Neuron (in vitro differentiated cells): ENCODE results near the gene SLC25A48.

Experiments used
- H2AFZ ChIP-seq: one replicate; pipeline ENCODE4 v1.6.1; 2013; ENCODE audit warnings: low read depth, mild to moderate bottlenecking, inconsistent platforms, low read length, moderate library complexity
- H3K27me3 ChIP-seq: one replicate; pipeline ENCODE4 v1.6.1; 2013; ENCODE audit warnings: low read length; ENCODE audit not compliant: insufficient read depth
- H3K36me3 ChIP-seq: one replicate; pipeline ENCODE4 v1.6.1; 2013; ENCODE audit warnings: low read length; ENCODE audit not compliant: insufficient read depth
- H3K4me1 ChIP-seq: one replicate; pipeline ENCODE4 v1.6.1; 2013; ENCODE audit warnings: low read length; ENCODE audit not compliant: insufficient read depth
- H3K4me3 ChIP-seq: 2 replicates; pipeline ENCODE4 v1.5.1; 2013; ENCODE audit warnings: mild to moderate bottlenecking, low read length, moderate library complexity
- H3K9me3 ChIP-seq: one replicate; pipeline ENCODE4 v1.6.1; 2013; ENCODE audit warnings: low read length

SLC25A48 gene

DNA sequence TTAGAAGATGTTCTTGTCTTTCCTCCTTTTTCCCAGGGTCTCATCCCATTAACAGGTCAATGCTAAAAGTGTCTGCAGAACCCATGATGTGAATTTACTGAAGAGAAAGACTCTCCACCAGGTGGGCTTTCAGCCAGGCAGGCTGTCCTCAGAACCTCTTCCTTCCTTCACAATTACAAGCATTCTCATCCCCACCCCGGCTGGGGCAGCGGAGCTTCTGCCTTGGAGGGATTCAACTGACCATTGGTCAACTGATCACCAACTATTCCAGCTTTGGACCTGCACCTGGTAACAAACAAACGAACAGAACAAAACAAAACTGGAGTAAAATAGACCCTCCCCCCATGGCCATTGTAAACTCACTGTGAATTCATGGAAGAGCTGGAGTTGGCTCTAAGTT, 48.6 kb downstream of the SLC25A48 start:
- no peaks in the 10 kb centered on the region for H3K9me3 ChIP-seq
- no peak overlapping the region for H2AFZ ChIP-seq
- no peaks in the 10 kb centered on the region for H3K36me3 ChIP-seq
- no peak overlapping the region for H3K4me3 ChIP-seq
- no peaks in the 10 kb centered on the region for H3K27me3 ChIP-seq
- H3K4me1 ChIP-seq: no peaks in the 10 kb centered on the region

DNA sequence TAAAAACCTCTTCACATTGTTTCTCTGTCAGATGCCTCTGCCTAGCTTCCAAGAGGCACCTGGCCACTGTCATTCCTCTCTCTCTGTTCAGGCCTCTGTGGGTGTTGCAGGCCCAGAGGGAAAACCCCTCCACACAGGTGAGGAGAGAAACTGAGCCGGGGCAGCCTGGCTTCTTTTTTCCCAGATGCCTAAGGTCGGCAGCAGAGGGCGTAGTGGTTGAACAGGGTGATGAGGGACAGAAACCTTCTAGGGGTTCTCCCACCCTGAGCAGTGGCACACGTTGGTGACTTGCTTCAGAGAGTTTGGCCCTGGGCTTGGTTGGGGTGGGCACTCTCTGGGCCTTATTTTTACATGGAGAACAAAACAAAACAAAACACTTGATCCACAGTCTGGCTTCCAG, 49.0 kb downstream of the SLC25A48 start:
- no peaks in the 10 kb centered on the region for H3K36me3 ChIP-seq
- H3K27me3 ChIP-seq: no peaks in the 10 kb centered on the region
- no peaks in the 10 kb centered on the region for H3K4me1 ChIP-seq
- H3K9me3 ChIP-seq: no peaks in the 10 kb centered on the region
- H2AFZ ChIP-seq: no peak overlapping the region
- no peak overlapping the region for H3K4me3 ChIP-seq

GRCh38 chr5:135885031-135885430, 50.6 kb downstream of the SLC25A48 start:
- H3K27me3 ChIP-seq: peaks cover 4% of the 10 kb centered on the region
- H3K4me1 ChIP-seq: no peaks in the 10 kb centered on the region
- H3K36me3 ChIP-seq: no peaks in the 10 kb centered on the region
- H2AFZ ChIP-seq: no peak overlapping the region
- no peak overlapping the region for H3K4me3 ChIP-seq
- no peaks in the 10 kb centered on the region for H3K9me3 ChIP-seq

DNA sequence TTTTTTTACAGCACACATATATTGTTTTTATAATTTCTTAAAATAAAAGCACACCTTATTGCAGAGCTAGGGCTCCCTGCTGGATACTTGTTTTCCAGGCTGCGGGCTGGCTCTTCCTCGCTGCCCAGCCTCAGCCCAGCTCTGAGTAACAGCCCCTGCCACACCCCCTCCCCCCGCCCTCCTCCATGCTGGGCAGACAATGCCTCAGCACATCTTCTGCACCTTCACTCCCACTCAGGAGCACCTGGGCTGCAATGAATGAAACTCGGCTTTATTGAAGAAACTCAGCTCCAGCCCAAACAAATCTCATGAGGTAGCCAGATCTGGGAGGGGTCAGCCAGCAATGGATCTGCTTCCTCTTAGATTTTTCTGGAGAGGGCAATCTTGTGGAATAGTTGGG, 51.7 kb downstream of the SLC25A48 start:
- Histone ChIP-seq H3K27me3 (peaks cover 4% of the 10 kb centered on the region), H3K4me1 (no peaks in the 10 kb centered on the region), H3K9me3 (no peaks in the 10 kb centered on the region), H3K36me3 (no peaks in the 10 kb centered on the region), H3K4me3 (no peak overlapping the region), H2AFZ (no peak overlapping the region)

DNA sequence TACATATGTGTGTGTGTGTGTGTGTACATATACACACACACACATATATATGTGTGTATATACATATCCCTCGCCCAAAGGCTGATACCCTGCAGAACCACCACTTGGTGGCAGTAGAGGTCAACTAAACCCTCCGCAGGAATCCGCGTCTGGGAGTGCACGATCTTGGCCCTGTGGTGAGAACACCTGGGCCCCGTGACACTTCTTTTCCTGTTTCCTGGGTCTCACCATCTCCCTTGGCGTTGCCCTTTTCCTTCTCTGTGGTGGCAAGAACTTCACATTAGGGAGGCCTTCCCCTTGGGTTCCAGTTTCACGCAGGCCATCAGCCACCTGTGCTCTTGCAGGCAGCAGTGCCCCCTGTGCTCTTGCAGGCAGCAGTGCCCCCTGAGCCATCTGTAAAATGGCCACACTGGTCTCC, 53.0 kb downstream of the SLC25A48 start:
- no peaks in the 10 kb centered on the region for H3K36me3 ChIP-seq
- no peaks in the 10 kb centered on the region for H3K4me1 ChIP-seq
- H3K9me3 ChIP-seq: no peaks in the 10 kb centered on the region
- H3K27me3 ChIP-seq: peaks cover 4% of the 10 kb centered on the region
- no peak overlapping the region for H3K4me3 ChIP-seq
- H2AFZ ChIP-seq: no peak overlapping the region

- H3K9me3 ChIP-seq: no peaks in the 10 kb centered on the region
- no peak overlapping the region for H3K4me3 ChIP-seq
- H3K4me1 ChIP-seq: no peaks in the 10 kb centered on the region
- H3K27me3 ChIP-seq: peaks cover 4% of the 10 kb centered on the region
- no peaks in the 10 kb centered on the region for H3K36me3 ChIP-seq
- no peak overlapping the region for H2AFZ ChIP-seq
Observed at GRCh38 chr5:135887881-135888614, 53.6 kb downstream of the SLC25A48 start.

DNA sequence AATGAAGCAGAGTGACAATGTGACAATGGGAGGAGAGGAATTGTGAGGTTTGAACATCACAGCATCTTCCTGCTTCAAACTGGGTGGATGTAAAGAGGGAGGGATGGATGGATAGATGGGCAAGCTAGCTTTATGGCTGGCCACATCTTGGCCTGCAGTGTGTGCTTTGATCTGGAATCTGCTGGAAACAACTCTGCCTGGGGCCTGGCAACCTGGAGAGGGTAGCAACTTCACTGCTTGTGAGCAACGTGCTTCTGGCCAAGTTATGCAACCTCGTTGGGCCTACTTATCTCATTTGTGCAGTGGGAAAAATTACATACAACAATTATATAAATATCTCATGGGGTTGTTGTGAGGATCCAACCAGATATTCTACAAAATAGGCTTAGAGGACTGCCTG, 55.8 kb downstream of the SLC25A48 start:
- Histone ChIP-seq H3K4me3 (no peak overlapping the region), H3K9me3 (no peaks in the 10 kb centered on the region), H3K27me3 (peaks cover 4% of the 10 kb centered on the region), H3K4me1 (no peaks in the 10 kb centered on the region), H2AFZ (no peak overlapping the region), H3K36me3 (no peaks in the 10 kb centered on the region)

- Histone ChIP-seq H3K36me3 (no peaks in the 10 kb centered on the region), H3K4me3 (no peak overlapping the region), H3K9me3 (no peaks in the 10 kb centered on the region), H3K27me3 (peaks cover 4% of the 10 kb centered on the region), H3K4me1 (no peaks in the 10 kb centered on the region), H2AFZ (no peak overlapping the region)
Observed at GRCh38 chr5:135890867-135891266, 56.4 kb downstream of the SLC25A48 start.

DNA sequence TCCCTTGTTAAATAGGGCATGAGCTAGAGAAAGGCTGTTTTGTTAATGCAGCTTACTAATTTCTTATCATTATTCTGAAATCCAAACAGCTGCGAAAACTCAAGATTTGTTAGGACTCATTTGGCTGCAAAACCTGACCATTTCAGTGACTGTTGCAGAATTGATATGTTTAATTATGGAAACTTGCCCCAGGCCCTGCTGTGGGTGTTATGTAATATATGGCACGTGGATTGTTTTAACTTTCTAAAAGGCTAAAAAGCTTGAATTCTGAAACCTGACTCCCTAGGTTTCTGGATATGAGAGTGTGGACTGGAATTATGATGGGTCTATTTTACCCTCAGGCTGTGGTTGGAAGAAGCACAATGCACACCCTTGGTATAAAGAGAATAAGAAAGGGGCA, 56.8 kb downstream of the SLC25A48 start:
- Histone ChIP-seq H3K4me3 (no peak overlapping the region), H2AFZ (no peak overlapping the region), H3K4me1 (no peaks in the 10 kb centered on the region), H3K36me3 (no peaks in the 10 kb centered on the region), H3K9me3 (no peaks in the 10 kb centered on the region), H3K27me3 (peaks cover 4% of the 10 kb centered on the region)

- Histone ChIP-seq H3K4me1 (no peaks in the 10 kb centered on the region), H3K4me3 (no peak overlapping the region), H3K36me3 (no peaks in the 10 kb centered on the region), H3K9me3 (no peaks in the 10 kb centered on the region), H3K27me3 (peaks cover 4% of the 10 kb centered on the region), H2AFZ (no peak overlapping the region)
Observed at GRCh38 chr5:135891791-135892190, 57.3 kb downstream of the SLC25A48 start.

GRCh38 chr5:135894276-135894675, 59.8 kb downstream of the SLC25A48 start:
- Histone ChIP-seq H3K27me3 (no peaks in the 10 kb centered on the region), H3K4me3 (no peak overlapping the region), H2AFZ (no peak overlapping the region), H3K9me3 (no peaks in the 10 kb centered on the region), H3K4me1 (no peaks in the 10 kb centered on the region), H3K36me3 (no peaks in the 10 kb centered on the region)

DNA sequence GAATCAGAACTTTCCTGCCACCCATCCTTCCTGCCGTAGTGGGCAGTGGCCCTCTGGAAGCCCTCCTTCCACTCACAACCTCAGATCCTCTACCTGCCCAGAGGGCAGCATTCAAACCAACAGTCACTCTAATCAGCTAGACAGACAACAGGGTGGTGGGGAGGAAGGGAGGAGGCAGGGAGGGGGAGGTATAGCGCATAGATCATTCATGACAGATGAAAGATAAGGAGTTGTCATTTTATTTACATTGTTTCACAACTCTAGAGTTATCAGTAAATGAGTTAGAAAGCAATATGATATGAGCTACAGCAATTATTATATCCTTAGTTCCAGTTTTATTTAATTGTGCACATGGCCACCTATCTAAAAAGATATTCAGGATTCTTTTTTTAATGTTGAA, 60.3 kb downstream of the SLC25A48 start:
- Histone ChIP-seq H3K27me3 (no peaks in the 10 kb centered on the region), H2AFZ (no peak overlapping the region), H3K4me3 (no peak overlapping the region), H3K9me3 (no peaks in the 10 kb centered on the region), H3K4me1 (no peaks in the 10 kb centered on the region), H3K36me3 (no peaks in the 10 kb centered on the region)

DNA sequence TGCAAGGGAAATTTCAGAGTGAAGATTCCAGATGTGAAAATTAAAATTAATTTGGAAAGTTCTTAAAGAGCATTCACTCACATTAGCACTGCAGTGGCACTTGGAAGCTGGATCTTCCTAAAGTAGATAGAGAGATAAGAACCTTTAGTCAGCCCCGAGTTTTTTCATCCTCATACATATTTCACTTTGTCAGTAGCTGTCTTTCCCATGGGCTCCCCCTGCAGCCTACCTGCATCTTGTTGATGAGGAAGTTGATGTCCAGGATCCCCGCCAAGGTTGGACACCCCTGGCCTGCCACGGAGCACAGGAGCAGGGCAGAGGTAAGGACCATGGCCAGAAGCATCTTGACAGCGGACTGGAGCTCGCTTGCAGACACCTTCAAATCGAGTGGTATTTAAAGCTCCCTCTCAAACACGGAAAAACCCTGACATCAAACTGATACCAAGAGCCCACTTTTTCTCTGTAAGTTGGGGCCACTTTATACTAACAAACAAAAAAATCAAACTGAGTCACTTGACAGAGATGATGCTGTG, 61.1 kb downstream of the SLC25A48 start, which contains the start of gene IL9:
Gene IL9 (minus strand): TSS at position 368 of the 533 bp plus-strand sequence. CDS start 25 bp downstream, at position 343.
- Histone ChIP-seq H3K27me3 (no peaks in the 10 kb centered on the region), H2AFZ (no peak within 1 kb of the TSS), H3K9me3 (no peaks in the 10 kb centered on the region), H3K4me3 (no peak within 1 kb of the TSS), H3K4me1 (no peaks in the 10 kb centered on the region), H3K36me3 (no peaks in the 10 kb centered on the region)

DNA sequence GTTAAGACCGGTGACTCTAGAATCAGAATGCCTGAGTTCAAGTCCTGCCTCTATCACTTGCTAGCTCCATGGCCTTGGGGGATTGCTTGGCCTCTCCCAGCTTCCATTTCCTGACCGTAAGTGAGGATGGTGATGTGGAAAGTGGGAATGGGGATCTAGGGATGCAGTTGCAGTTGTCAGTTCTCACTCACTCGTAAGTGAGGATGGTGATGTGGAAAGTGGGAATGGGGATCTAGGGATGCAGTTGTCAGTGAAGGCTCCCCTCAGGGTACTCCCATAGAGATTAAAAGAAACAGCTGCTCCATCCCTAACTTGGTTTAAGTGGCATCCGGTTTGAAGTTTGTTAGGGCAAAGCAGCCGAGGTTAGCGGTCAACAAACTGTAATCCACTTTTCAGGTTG, 64.2 kb downstream of the SLC25A48 start:
- Histone ChIP-seq H3K4me1 (no peaks in the 10 kb centered on the region), H3K9me3 (no peaks in the 10 kb centered on the region), H2AFZ (no peak overlapping the region), H3K36me3 (no peaks in the 10 kb centered on the region), H3K4me3 (no peak overlapping the region), H3K27me3 (no peaks in the 10 kb centered on the region)
